RWPE2 (cell line): ENCODE measurements around the gene CHST11.

Experiments used
- ATAC-seq: fragments of 200-7000 bp; cut with Tn5 transposase; 3 replicates; pipeline ENCODE4 v1.9.1; 2021; ENCODE audit warnings: low read depth
- DNase-seq: peaks from one replicate; pipeline ENCODE4 v3.0.0-alpha.2; 2020; ENCODE audit warnings: low spot score
- H3K27ac ChIP-seq: fragments of 450-650 bp; 2 replicates; pipeline ENCODE4 v1.5.1; 2017; ENCODE audit warnings: mild to moderate bottlenecking; ENCODE audit not compliant: poor library complexity, severe bottlenecking
- H3K27me3 ChIP-seq: fragments of 250-450 bp; sonication (Bioruptor Pico); 2 replicates; pipeline ENCODE4 v1.5.1; 2021; ENCODE audit warnings: mild to moderate bottlenecking, moderate library complexity; ENCODE audit not compliant: insufficient read depth, poor library complexity, severe bottlenecking
- H3K36me3 ChIP-seq: fragments of 250-450 bp; sonication (Bioruptor Pico); 2 replicates; pipeline ENCODE4 v1.5.1; 2020; ENCODE audit warnings: low read depth, mild to moderate bottlenecking, moderate library complexity
- H3K4me1 ChIP-seq: fragments of 250-450 bp; sonication (Bioruptor Pico); 2 replicates; pipeline ENCODE4 v1.5.1; 2021; ENCODE audit warnings: mild to moderate bottlenecking, moderate library complexity; ENCODE audit not compliant: insufficient read depth, poor library complexity, severe bottlenecking
- H3K4me3 ChIP-seq: fragments of 250-450 bp; sonication (Bioruptor Pico); 2 replicates; pipeline ENCODE4 v1.5.1; 2021; ENCODE audit warnings: mild to moderate bottlenecking, moderate library complexity; ENCODE audit not compliant: severe bottlenecking
- H3K9me3 ChIP-seq: fragments of 250-450 bp; sonication (Bioruptor Pico); 2 replicates; pipeline ENCODE4 v1.5.1; 2021; ENCODE audit warnings: mild to moderate bottlenecking, moderate library complexity; ENCODE audit not compliant: severe bottlenecking
- TF ChIP-seq, protein P1 (sequence below): fragments of 450-650 bp; IDR thresholded peaks from one replicate; pipeline ENCODE4 v1.5.1; 2017; ENCODE audit warnings: mild to moderate bottlenecking, moderate library complexity; ENCODE audit not compliant: poor library complexity, severe bottlenecking

The CHST11 gene

DNA sequence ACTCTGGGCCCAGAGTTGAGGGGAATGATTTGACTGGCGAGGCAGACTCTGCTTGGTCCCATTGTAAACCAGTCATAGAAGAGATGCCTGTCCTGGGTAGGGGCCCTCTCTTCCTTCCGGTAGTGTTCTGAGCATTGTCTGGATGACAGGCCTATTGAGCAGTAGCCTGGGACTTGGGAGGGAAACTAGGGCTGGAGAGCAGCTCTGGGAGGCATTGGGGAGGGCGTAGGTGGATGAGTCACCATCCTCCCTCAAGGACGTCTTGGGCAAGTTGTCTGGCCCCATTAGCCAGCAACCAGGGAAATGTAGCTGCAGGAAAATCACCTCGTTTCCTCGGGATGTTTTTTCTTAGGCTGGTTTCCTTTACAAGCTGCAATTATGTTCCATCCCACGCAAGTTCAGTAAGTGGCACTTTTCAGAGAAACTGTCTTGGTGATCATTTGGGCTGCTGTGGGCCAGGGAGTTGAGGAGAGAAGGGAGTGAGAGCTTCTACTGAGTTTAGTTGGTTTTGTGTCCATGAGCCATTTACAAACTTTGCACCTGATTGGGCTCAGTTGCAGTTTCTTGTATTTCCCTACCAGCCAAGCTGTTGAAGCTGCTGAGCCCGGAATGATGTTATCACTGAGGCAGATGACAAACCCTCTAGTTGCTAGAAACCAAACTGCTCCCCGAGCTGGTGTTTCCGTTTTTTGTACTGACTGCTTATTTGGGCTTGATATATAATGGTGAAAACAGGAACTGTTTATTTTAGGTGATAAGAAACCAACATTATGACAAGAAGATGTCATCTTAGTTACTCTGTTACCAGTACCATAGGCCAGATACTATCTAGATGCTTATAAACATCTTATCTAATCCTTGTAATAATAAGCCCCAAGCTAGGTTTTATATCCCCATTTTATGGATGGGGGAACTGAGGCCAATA, 147.6 kb downstream of the CHST11 start:
- H3K36me3 ChIP-seq = no peaks in the 10 kb centered on the region

DNA sequence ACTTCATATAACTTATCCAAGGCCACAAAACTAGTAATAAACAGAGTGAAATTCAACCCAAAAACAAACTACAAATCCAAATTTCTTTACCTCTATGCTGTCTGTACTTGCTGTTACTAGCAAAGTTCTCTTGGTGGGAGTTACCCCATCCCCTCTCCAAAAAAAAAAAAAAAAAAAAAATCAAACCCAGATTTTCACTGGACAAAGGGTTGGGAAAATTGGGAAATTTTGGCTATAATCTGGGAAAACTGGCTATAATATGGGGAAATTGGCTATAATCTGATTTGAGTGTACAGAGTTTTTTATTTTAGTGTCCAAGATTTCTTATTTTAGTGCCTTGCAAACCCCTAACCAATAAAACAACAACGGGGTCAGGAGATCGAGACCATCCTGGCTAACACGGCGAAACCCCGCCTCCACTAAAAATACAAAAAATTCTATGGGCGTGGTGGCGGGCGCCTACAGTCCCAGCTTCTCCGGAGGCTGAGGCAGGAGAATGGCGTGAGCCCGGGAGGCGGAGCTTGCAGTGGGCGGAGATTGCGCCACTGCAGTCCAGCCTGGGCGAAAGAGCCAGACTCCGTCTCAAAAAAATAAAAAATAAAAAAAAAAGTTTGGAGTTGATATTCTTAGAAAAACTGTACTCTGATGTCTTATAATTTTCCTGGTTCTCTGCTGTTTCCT, 148.4 kb downstream of the CHST11 start:
- DNase-seq (no peak), ATAC-seq (no peak)
- H3K27ac ChIP-seq = peak overlapping the region; percentile 95
- no peaks in the 10 kb centered on the region for H3K36me3 ChIP-seq
- H3K4me1 ChIP-seq = peaks cover 28% of the 10 kb centered on the region
- H3K4me3 ChIP-seq = no peak overlapping the region
- TF ChIP-seq, protein P1, sequence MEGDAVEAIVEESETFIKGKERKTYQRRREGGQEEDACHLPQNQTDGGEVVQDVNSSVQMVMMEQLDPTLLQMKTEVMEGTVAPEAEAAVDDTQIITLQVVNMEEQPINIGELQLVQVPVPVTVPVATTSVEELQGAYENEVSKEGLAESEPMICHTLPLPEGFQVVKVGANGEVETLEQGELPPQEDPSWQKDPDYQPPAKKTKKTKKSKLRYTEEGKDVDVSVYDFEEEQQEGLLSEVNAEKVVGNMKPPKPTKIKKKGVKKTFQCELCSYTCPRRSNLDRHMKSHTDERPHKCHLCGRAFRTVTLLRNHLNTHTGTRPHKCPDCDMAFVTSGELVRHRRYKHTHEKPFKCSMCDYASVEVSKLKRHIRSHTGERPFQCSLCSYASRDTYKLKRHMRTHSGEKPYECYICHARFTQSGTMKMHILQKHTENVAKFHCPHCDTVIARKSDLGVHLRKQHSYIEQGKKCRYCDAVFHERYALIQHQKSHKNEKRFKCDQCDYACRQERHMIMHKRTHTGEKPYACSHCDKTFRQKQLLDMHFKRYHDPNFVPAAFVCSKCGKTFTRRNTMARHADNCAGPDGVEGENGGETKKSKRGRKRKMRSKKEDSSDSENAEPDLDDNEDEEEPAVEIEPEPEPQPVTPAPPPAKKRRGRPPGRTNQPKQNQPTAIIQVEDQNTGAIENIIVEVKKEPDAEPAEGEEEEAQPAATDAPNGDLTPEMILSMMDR = no peak
- H3K9me3 ChIP-seq = no peaks in the 10 kb centered on the region
- H3K27me3 ChIP-seq = no peaks in the 10 kb centered on the region

More for the DNA sequence above, 147.6 kb downstream of the CHST11 start:
- H3K4me1 ChIP-seq = peaks cover 28% of the 10 kb centered on the region
- H3K9me3 ChIP-seq = no peaks in the 10 kb centered on the region
- peak; percentile 88 for DNase-seq
- TF ChIP-seq, protein P1 = no peak
- peak overlapping the region; percentile 95 for H3K27ac ChIP-seq
- ATAC-seq = peak; percentile 94
- no peak overlapping the region for H3K4me3 ChIP-seq
- no peaks in the 10 kb centered on the region for H3K27me3 ChIP-seq

DNA sequence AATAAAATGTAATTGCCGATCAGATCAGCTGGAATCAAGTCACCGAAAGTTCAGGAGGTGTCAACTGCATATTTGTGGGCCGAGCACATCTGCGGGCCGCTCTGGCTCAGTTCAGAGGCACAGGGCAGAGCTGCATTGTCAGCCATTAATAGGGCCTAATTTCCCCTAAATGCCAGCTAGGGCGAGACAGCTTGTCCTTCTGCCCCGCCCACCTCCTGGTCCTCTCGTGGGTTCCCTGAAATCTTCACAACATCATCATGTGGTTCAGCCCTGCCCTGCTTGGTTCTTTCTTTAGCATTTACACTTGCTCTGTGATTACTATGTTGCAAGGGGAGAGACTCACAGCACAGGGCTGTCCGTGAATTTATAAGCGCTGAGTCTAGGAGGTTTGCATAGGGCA, 148.9 kb downstream of the CHST11 start:
- Histone ChIP-seq H3K27me3 (no peaks in the 10 kb centered on the region), H3K4me1 (peaks cover 28% of the 10 kb centered on the region), H3K36me3 (no peaks in the 10 kb centered on the region), H3K27ac (peak overlapping the region; percentile 95), H3K9me3 (no peaks in the 10 kb centered on the region), H3K4me3 (no peak overlapping the region)
- ATAC-seq = no peak
- TF ChIP-seq, protein P1 = no peak
- no peak for DNase-seq

DNA sequence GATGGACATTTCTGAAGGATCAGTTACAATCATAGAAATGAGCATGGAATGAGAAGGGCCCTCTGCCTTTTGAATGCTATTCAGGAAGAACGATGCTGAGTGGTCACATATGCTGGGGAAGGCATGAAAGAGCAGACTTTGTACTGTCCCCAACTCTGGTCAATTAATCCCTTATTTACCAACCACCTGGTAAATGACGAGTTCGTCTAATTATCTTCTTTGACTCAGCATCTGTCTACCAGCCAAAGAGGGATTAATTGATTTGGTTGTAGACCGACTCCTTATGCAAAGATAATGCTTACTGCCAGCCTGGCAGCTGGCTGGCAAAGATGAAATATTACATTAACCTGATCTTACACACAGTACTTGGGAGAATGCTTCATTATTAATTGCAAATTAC, 152.2 kb downstream of the CHST11 start:
- Histone ChIP-seq H3K4me3 (no peak overlapping the region), H3K9me3 (no peaks in the 10 kb centered on the region), H3K27me3 (no peaks in the 10 kb centered on the region), H3K4me1 (peaks cover 16% of the 10 kb centered on the region), H3K36me3 (no peaks in the 10 kb centered on the region), H3K27ac (no peak overlapping the region)
- ATAC-seq (no peak), DNase-seq (no peak)
- TF ChIP-seq, protein P1 = no peak

DNA sequence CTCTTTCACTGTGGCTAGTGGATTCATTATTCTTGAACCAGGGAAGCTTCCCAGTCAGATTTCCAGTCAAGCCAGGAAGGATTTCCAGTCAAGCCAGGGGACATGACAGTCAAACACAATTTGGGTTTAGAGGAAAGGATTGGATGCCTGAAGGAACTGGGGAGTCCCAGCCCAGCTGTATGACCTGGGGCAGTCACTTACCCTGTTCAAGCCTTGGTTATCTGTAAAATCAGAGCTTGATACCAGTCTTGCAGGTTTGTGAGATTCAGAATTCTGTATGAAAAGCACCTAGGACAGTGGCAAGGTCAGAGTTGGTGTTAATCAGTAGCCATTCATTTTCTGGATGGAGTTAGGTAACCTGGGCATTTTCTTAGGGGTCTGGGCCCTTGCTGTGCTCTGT, 152.7 kb downstream of the CHST11 start:
- no peak overlapping the region for H3K4me3 ChIP-seq
- no peak for ATAC-seq
- TF ChIP-seq, protein P1 = no peak
- no peak overlapping the region for H3K27ac ChIP-seq
- no peak for DNase-seq
- no peaks in the 10 kb centered on the region for H3K9me3 ChIP-seq
- peaks cover 12% of the 10 kb centered on the region for H3K4me1 ChIP-seq
- no peaks in the 10 kb centered on the region for H3K36me3 ChIP-seq
- H3K27me3 ChIP-seq = no peaks in the 10 kb centered on the region
